Activated T-cell treated with anti-CD3 and anti-CD28 coated beads, Interleukin-2, amount 50 U/mL, for 4 hours (primary cell): ENCODE data around the gene PRSS48. TPM values are rescaled to one million over a fixed set of nuclear protein-coding genes. Genes with fewer than 3 reads are reported as not detected.

ENCODE experiments used
- ATAC-seq, 2 donors: fragments of 200-7000 bp; cut with Tn5 transposase; one replicate each; pipeline ENCODE4 v1.10.0; 2021
- DNase-seq: peaks from one replicate; pipeline ENCODE4 v3.0.0-alpha.2; 2020
- H3K27me3 Mint-ChIP-seq: one replicate; pipeline ENCODE4 v1.8.0; 2021; ENCODE audit warnings: low read depth, mixed read lengths
- H3K36me3 Mint-ChIP-seq: one replicate; pipeline ENCODE4 v1.8.0; 2022; ENCODE audit warnings: mixed read lengths; ENCODE audit not compliant: insufficient read depth
- H3K4me1 Mint-ChIP-seq: one replicate; pipeline ENCODE4 v1.8.0; 2021; ENCODE audit warnings: low read depth, mixed read lengths
- H3K4me3 Mint-ChIP-seq: one replicate; pipeline ENCODE4 v1.8.0; 2021; ENCODE audit warnings: mild to moderate bottlenecking, moderate library complexity, mixed read lengths
- H3K9me3 Mint-ChIP-seq: one replicate; pipeline ENCODE4 v1.8.0; 2021; ENCODE audit warnings: mixed read lengths
- total RNA-seq, 3 donors: library from RNA; stranded (reverse); gene quantifications; one replicate each; pipeline ENCODE4 v1.2.1, GENCODE V29; 2021

PRSS48 gene
- total RNA-seq, 3 donors from 2014 or later: not detected

GRCh38 chr4:151291485-151291884 is 14.5 kb downstream of the PRSS48 start:
- no peak for DNase-seq
- H3K4me1 Mint-ChIP-seq: no peaks in the 10 kb centered on the region
- no peak overlapping the region for H3K4me3 Mint-ChIP-seq
- no peaks in the 10 kb centered on the region for H3K27me3 Mint-ChIP-seq
- H3K36me3 Mint-ChIP-seq: no peaks in the 10 kb centered on the region
- no peaks in the 10 kb centered on the region for H3K9me3 Mint-ChIP-seq
- ATAC-seq: no peak

DNA sequence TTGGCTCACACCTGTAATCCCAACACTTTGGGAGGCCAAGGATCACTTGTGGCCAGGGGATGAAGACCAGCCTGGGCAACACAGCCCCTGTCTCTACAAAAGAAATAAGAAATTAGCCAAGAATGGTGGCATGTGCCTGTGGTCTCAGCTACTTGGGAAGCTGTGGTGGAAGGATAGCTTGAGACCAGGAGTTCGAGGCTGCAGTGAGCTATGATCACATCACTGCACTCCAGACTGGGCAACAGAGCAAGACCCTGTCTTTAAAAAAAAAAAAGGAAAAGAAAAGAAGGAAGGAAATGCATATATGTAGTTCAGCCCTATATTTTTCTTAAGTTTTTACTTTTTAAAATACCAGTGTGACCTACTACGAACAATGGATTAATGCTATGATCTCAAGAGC is 15.1 kb downstream of the PRSS48 start:
- no peak overlapping the region for H3K4me3 Mint-ChIP-seq
- ATAC-seq (no peak), DNase-seq (no peak)
- H3K4me1 Mint-ChIP-seq: no peaks in the 10 kb centered on the region
- H3K9me3 Mint-ChIP-seq: no peaks in the 10 kb centered on the region
- H3K36me3 Mint-ChIP-seq: no peaks in the 10 kb centered on the region
- H3K27me3 Mint-ChIP-seq: no peaks in the 10 kb centered on the region

GRCh38 chr4:151294833-151295496 is 18.0 kb downstream of the PRSS48 start:
- Mint-ChIP-seq H3K4me1 (no peaks in the 10 kb centered on the region), H3K4me3 (no peak overlapping the region), H3K27me3 (peaks cover 2% of the 10 kb centered on the region), H3K36me3 (no peaks in the 10 kb centered on the region), H3K9me3 (no peaks in the 10 kb centered on the region)
- DNase-seq (no peak), ATAC-seq (no peak)

DNA sequence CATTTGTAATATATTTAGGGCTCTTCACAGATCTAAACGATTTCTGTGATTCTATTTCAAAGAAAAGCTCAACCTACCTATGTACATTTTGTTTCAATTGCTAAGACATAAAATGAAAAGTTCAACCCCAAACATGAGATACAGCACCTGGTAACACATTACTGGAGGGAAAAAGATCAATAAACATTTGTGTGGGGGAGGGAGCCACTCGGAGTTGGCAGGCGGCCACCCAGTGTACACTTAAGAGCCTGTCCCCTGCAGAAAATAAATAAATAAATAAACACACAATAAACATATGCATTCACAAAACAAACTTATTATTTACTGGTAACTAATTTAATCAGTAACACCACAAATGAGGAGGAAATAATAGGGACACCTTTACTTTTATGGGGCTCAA is 19.3 kb downstream of the PRSS48 start:
- Mint-ChIP-seq H3K4me3 (no peak overlapping the region), H3K36me3 (no peaks in the 10 kb centered on the region), H3K4me1 (no peaks in the 10 kb centered on the region), H3K9me3 (no peaks in the 10 kb centered on the region), H3K27me3 (peaks cover 2% of the 10 kb centered on the region)
- no peak for DNase-seq
- no peak for ATAC-seq

DNA sequence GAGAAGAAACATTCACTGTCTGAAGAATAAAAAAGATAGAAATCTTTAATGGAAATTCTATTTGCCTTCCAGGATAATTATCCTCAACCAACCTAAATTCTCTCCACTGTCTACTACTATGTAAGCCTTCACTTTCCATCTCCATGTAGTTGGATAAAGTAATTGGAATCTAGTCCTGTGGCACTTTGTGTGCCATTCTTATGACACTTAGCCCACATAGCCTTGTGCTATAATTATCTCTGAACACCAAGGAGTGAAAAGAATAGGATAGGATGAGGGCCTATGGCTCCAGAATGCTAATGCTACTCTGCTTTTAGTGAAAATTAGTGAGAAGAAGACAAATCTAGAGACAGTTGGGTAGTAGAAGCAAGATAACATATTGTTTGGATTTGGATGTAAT is 20.2 kb downstream of the PRSS48 start:
- no peaks in the 10 kb centered on the region for H3K4me1 Mint-ChIP-seq
- H3K36me3 Mint-ChIP-seq: no peaks in the 10 kb centered on the region
- H3K4me3 Mint-ChIP-seq: no peak overlapping the region
- H3K27me3 Mint-ChIP-seq: peaks cover 4% of the 10 kb centered on the region
- ATAC-seq (no peak), DNase-seq (no peak)
- H3K9me3 Mint-ChIP-seq: no peaks in the 10 kb centered on the region

GRCh38 chr4:151302432-151302831 is 25.5 kb downstream of the PRSS48 start:
- Mint-ChIP-seq H3K4me3 (no peak overlapping the region), H3K9me3 (no peaks in the 10 kb centered on the region), H3K4me1 (no peaks in the 10 kb centered on the region), H3K36me3 (no peaks in the 10 kb centered on the region), H3K27me3 (peaks cover 4% of the 10 kb centered on the region)
- DNase-seq (no peak), ATAC-seq (no peak)

GRCh38 chr4:151304226-151304625 is 27.3 kb downstream of the PRSS48 start:
- Mint-ChIP-seq H3K27me3 (peaks cover 5% of the 10 kb centered on the region), H3K9me3 (no peaks in the 10 kb centered on the region), H3K4me3 (no peak overlapping the region), H3K36me3 (no peaks in the 10 kb centered on the region), H3K4me1 (no peaks in the 10 kb centered on the region)
- ATAC-seq: no peak
- no peak for DNase-seq

DNA sequence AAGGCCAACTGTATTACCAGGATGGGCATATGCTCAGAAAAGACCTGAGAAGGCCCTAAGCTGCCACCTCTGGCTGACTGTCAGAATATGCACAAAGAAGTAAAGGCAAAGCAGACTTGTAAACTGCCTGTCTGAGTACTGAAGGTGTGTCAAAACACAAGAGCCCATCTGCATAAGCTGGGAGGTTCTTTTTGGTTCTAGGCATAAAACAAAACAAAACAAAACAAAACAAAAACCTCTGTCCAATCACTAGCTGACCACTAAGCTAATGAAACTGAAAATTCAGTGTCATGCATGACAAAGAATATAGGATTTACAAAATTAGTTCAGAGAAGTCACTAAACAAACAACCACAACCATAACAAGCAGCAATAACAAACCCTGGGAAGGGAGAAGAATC is 27.8 kb downstream of the PRSS48 start:
- ATAC-seq: no peak
- Mint-ChIP-seq H3K4me1 (no peaks in the 10 kb centered on the region), H3K27me3 (peaks cover 5% of the 10 kb centered on the region), H3K36me3 (no peaks in the 10 kb centered on the region), H3K9me3 (no peaks in the 10 kb centered on the region), H3K4me3 (no peak overlapping the region)
- no peak for DNase-seq

DNA sequence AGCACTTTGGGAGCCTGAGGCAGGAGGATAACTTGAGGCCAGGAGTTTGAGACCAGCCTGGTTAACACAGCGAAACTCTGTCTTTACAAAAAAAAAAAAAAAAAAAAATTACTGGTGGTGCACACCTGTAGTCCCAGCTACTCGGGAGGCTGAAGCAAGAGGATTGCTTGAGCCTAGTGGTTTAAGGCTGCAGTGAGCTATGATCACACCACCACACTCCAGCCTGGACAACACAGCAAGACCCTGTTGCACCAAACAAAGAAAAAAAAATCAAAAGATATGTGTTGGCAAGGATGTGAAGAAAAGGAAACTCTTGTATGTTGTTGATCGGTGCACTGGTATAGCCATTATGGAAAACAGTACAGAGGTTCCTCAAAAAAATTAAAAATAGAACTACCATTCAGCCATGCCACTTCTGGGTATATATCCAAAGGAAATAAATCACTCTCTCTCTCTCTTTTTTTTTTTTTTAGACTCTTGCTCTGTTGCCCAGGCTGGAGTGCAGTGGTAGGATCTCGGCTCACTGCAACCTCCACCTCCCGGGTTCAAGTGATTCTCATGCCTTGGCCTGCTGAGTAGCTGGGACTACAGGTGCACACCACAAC is 33.3 kb downstream of the PRSS48 start:
- Mint-ChIP-seq H3K9me3 (no peaks in the 10 kb centered on the region), H3K4me1 (no peaks in the 10 kb centered on the region), H3K4me3 (no peak overlapping the region), H3K36me3 (no peaks in the 10 kb centered on the region), H3K27me3 (peaks cover 3% of the 10 kb centered on the region)
- ATAC-seq (no peak), DNase-seq (no peak)

- Mint-ChIP-seq H3K4me1 (no peaks in the 10 kb centered on the region), H3K4me3 (no peak overlapping the region), H3K9me3 (no peaks in the 10 kb centered on the region), H3K36me3 (no peaks in the 10 kb centered on the region), H3K27me3 (peaks cover 12% of the 10 kb centered on the region)
- ATAC-seq (no peak), DNase-seq (no peak)
Observed at GRCh38 chr4:151313306-151314009, 36.5 kb downstream of the PRSS48 start.

DNA sequence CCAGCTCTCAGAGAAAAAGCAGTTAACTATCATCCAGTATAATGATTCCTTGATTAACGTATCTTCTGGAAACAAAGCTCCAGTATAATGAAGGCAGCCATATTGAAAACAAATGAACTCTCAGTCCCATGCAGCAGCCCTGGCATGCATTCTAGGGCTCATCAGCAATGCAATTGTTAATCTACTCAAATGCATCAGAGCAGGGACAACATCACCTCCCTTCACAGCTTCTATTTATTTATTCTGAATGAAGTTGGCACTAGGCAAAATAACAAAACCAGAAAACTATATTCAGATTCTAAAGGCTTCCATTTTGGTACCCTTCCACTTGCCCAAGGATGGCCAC is 37.0 kb downstream of the PRSS48 start:
- ATAC-seq (no peak), DNase-seq (no peak)
- Mint-ChIP-seq H3K27me3 (peaks cover 9% of the 10 kb centered on the region), H3K9me3 (no peaks in the 10 kb centered on the region), H3K4me1 (no peaks in the 10 kb centered on the region), H3K36me3 (no peaks in the 10 kb centered on the region), H3K4me3 (no peak overlapping the region)

DNA sequence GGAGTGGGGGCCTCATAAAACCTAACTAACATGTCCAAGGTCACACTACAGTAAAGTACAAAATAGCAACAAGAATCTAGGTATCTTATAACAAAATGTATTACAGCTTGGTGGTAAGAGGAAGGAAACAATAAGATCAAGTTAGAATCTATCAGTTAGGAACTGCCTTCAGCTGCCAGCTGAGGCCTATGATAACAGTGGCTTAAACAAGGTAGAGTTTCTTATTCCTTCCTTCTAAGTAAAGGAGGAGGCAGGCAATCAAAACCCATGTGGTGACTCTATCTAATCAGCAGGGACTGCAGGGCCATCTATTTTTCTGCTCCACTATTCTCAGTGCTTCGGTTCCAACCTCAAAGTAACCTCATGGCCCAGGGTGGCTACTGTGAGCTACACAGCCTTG is 37.5 kb downstream of the PRSS48 start:
- Mint-ChIP-seq H3K4me3 (no peak overlapping the region), H3K36me3 (no peaks in the 10 kb centered on the region), H3K9me3 (no peaks in the 10 kb centered on the region), H3K27me3 (peaks cover 9% of the 10 kb centered on the region), H3K4me1 (no peaks in the 10 kb centered on the region)
- ATAC-seq (no peak), DNase-seq (no peak)

DNA sequence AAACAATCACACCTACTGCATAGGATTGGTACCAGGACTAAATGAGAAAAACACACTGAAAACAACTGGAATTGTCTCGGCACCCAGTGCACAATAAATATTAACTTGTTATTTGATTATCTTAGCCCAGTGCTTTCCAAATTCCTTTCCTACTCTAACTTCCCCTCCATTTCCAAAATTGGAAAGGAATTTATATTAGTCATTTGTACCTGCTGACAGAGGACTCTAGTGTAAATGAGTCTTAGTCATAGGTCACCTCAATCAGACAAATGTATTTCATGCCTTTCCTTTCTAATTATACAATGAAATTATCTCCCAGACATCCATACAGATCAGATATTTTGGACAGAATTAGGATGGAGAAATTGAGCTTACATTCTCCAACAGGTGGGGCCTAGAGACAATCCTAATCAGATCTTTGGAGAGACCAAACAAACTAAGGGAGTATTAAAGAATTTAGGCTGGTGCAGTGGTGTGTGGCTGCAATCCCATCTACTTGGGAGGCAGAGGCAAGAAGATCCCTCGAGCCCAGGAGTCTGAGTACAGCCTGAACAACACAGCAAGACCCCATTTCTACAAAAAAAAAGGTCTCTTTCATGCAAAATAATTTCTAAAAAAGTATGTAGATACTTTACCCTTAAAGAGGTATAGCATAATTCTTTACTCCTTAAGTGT is 38.4 kb downstream of the PRSS48 start:
- ATAC-seq (no peak), DNase-seq (no peak)
- no peaks in the 10 kb centered on the region for H3K9me3 Mint-ChIP-seq
- no peaks in the 10 kb centered on the region for H3K36me3 Mint-ChIP-seq
- H3K4me3 Mint-ChIP-seq: no peak overlapping the region
- H3K4me1 Mint-ChIP-seq: no peaks in the 10 kb centered on the region
- H3K27me3 Mint-ChIP-seq: peaks cover 11% of the 10 kb centered on the region

DNA sequence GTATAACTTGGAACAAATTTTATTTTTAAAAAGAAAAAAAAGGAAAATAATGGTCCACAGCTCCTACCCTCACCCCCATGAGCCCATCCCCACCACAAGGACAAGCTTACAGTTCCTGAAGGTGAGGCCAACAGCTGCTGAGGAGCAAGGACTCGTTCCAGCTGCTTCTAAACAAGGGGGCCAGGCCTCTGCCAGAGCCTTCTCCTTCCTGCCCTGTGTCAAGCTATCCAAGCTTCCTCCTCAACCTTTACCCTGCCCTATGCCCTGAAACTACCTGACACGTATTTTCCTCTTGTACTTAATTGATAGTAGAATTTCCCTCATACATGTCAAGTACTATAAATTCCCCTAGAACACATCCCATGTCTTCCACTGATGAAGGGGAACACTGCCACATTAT is 39.7 kb downstream of the PRSS48 start:
- ATAC-seq: no peak
- Mint-ChIP-seq H3K4me3 (no peak overlapping the region), H3K36me3 (no peaks in the 10 kb centered on the region), H3K4me1 (no peaks in the 10 kb centered on the region), H3K9me3 (no peaks in the 10 kb centered on the region), H3K27me3 (peaks cover 19% of the 10 kb centered on the region)
- DNase-seq: no peak
